HG03521 (cell line): ENCODE measurements around the gene RPS27L.

Experiments used
- ATAC-seq: cut with Tn5 transposase; IDR thresholded peaks from one replicate; pipeline ENCODE4 v1.9.1; 2021; ENCODE audit warnings: mild to moderate bottlenecking, moderate library complexity; ENCODE audit not compliant: unreplicated experiment

RPS27L gene

DNA sequence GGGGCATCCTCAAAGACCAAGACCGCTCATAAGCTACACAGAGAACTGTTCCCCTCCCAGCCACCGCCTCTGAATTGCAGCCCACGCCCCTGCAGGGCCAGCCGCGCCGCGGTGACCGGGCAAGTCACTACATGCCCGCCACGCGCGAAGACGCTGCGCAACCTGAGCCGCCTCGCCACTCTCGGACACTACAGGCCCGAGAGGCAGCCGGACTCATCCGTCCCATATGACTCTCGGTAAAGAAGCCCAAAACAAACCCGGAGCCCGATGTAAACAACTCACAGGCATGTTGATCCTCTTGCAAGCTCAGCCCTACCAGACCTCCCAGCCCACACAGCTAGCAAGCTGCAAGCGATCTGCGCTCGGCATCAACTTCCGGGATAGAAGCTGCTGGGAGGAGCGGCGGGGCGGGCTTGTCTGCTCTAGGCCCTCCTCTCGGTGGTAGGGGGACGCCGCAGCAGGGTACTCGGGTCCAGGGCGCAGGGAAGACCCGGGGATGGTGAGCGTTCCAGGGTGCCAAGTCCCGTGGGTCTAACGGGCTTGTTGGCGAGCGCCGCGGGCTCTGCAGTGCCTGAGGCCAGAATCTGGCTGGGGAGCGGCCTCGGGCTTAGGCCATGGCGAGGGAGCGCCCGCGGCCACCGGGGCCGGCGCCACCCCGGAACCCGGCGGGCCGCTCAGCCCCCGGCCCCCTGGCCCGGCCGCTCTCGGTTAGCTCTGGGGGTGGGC lies at the start of gene RPS27L:
Gene RPS27L, minus strand, starts transcription at position 360 of the 726 bp plus-strand sequence. Its CDS starts 72 bp downstream, at position 288.
- ATAC-seq: peak; percentile 82

- ATAC-seq: no peak
These were observed 48.8 kb upstream of the RPS27L start for GRCh38 chr15:63206079-63206478.

DNA sequence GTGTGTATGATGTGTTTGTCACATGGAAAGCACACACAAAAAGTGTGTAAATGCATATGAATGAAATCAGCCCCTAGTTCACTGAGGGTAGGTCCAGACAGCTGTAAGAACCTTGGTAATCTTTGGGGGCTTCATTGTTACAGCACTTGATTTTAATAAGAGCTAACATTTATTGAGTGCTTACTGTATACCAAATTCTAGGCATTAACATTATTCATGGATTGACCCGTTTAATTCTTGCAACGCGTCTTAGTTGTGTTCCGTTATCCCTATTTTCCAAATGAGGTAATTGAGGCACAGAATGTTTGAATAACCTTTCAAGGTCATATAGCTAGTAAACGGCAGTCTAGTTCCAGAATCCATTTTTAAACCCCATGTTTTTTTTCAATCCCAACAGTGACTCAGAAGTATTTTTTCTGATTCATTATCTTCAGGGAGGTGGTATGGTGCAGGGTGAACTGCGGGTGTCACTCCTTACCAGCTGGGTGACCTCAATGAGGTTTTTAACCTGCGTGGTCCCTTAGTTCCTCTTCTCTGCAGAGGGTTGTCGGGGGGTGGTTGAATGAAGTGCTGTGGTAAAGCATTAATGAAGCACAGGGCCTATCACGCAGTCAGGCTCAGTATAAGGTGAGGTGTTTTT lies 46.3 kb upstream of the RPS27L start:
- ATAC-seq: no peak

- ATAC-seq: no peak
These were observed 45.6 kb upstream of the RPS27L start for GRCh38 chr15:63202861-63203260.

GRCh38 chr15:63200464-63201249 lies 43.4 kb upstream of the RPS27L start:
- ATAC-seq: no peak

- no peak for ATAC-seq
These were observed 41.3 kb upstream of the RPS27L start for GRCh38 chr15:63198371-63199250.

DNA sequence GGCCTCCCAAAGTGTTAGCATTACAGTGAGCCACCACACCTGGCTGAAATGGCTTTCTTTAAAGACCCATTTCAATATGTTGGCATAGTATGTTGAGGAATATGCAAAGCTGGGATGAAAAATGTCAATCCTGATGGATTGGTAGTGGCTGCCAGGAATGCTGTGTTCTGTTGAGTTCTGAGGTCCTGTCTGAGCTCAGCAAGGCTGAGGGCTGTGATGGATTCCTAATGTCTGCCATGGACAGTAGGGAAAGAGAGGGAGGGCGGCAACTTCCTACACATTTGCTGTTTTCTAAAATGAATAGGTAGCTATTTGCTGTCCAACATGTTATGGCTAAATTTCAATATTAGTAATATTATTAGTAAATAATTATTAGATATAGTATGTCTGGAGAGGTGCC lies 40.3 kb upstream of the RPS27L start:
- no peak for ATAC-seq

DNA sequence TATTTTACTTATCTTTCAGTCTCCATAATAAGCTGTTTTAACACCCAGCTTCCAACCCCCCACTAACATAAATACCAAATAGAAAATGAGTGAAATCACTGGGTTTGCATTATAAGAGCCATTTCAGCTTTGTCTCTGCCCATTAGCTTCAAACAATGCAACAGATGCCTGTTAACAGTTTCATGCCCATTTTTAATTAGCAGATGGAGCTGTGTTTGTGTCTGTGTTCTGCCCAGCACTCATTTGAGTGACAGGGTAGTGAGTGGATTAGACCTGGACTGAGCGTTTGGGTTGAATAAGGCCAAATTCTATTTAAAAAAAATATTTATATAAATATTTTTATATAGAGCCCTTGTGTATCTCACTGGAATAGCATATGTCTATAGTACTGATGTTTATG lies 39.6 kb upstream of the RPS27L start:
- no peak for ATAC-seq

GRCh38 chr15:63195569-63196015 lies 38.3 kb upstream of the RPS27L start:
- no peak for ATAC-seq

DNA sequence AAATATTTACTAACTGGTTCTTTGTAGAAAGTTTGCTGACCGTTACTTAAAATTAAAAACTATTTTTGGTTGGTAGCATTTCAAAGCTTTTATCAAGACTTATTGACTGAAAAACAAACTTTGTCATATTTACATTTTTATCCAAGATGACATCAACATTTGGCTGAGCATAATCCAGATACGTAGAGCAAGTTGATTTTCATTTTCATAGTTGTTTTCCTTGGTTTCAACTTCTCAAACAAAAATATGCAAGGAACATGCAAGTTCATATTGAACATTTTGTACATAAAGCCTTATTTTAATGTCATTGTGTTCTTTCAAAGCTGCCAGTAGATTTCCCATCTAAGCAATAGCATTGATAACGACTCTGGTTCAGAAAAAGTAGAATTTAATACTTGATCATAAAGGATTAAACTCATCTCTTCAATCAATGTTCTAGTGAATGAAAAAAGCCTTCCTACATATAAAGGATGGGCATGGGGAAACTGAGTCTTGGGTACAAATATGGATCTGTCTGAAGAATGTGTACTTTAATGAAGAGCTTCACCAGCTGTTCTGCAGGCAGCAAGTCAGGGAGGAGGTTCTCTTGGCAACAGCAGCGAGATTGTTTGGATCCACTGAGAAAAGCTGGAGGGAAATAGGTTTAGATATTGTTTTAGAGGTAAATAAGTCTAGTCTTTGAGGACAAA lies 37.7 kb upstream of the RPS27L start:
- no peak for ATAC-seq

DNA sequence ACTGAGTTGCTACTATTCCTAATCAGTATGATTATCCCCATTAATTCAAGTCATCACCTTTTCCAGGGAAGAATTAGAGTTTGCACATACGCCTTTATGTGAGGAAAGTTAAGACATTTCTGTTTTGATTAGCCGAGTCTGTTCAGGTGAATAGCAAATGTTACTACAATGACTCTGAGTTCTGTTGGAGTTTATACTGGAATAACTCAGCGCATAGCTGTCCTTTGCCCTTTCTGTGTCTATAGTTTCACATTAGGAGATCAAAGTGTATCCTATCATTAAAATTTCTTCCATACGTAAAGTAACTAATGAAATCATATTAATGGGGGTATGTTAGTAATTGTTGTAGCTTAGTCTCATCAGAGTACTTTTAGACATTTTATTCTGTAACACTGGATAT lies 37.0 kb upstream of the RPS27L start:
- ATAC-seq: no peak

DNA sequence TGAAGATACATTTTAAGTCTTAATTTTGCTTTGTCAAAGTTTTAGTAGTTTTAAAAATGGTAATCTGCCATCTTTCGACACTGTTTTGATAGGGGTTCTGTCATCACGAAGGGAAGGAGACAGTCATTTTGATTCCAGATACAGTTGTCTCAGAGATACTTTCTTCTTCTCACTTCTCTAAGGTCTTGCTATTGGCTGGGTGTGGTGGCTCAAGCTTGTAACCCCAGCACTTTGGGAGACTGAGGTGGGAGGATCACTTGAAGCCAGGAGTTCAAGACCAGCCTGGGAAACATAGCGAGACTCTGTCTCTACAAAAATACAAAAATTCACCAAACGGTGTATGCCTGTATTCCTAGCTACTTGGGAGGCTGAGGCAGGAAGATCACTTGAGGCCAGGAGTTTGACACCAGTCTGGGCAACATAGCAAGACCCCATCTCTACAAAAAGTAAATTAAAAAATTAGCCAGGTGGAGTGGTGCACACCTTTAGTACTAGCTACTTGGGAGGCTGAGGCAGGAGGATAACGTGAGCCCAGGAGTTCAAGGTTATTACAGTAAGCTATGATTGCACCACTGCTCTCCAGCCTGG lies 35.4 kb upstream of the RPS27L start:
- ATAC-seq: no peak

DNA sequence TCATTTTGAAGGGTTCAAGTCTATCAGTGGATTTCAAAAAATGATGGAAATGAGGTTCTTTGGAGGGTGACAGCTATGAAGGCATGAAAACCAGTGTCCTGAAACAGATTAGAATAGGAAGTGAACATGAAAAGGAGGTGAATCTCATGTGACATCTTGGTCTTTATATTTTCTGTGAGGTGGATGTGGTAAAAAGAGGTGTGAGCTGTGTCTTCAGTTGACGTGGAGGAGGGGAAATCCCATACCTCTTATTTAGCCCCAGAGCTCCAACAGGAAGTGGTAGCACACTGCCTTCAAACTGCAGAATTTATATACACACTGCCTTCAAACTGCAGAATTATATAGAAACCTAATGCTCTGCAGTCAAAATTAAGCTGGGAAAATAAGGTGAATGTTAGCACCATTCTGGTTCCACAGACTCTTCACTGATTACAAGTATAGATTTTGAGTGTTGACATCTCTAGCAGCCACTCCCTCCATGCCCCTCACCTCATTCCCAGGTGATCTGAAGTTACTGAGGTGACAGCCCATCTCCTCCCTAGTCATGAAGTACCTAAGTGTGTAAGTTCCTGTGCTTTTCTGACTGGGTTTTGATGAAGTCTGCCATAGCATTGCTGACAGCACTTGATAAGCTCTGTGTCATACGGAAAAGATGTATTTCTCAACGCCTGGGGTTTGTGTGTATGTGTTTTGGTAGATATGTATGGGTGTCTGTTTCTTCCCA lies 34.8 kb upstream of the RPS27L start:
- no peak for ATAC-seq

DNA sequence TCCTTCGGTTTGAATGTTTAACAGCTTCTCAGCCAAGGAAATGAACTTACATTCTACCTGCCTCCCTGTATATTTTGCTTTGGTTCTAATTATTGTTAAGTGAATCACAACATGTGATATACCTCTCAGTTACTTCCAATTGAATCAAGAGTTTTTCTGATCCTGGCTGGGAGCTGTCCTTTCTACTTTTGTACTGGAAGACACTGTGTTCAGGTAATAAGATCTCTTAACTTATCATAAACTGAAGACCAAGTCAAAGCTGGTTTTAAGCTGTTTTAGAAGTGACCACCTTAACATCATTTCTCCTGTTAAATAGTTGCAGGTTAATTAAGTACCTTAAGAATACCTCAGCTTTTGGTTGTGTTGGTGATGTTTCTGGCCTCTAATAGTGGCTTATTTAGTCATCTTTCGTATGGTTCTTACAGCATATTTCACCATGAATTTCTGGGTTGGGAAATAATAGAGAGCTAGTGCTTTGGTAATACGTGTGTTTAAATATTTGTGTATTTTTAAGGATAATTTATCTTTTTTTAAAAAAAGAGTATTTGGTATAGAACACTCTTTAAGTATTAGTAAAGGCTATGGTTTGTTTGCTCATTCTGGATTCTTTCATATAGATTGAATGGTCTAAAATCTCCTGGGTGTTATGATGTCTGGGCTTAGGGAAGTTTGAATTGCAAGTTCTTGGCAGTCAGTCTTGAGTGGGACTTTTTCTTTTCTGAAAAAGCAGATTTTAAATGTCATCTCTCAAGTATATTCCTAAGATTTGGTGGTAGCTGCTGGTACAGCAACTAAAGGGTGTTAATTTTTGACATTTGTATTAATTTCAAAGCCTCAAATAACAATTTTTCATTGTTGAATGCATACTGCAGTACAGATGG lies 33.7 kb upstream of the RPS27L start:
- no peak for ATAC-seq

GRCh38 chr15:63189941-63190768 lies 32.9 kb upstream of the RPS27L start:
- ATAC-seq: no peak

- ATAC-seq: peak; percentile 89
These were observed 31.9 kb upstream of the RPS27L start, which contains the start of gene RAB8B for GRCh38 chr15:63188926-63189871. Gene RAB8B, plus strand, starts transcription at chr15:63189606. Its CDS starts 19 bp downstream, at chr15:63189625.
